Measurements from ENCODE around the gene MFSD11. TPM values are rescaled to one million over a fixed set of nuclear protein-coding genes. Genes with fewer than 3 reads are reported as not detected.
"Not testable (repeated sequence)": the region's sequence is repeated elsewhere in the genome, so short reads cannot be mapped to it uniquely, and the experiment has no call there.

MFSD11 gene
- total RNA-seq, 1 donor from 2014 or later, result 39.7 TPM

GRCh38 chr17:76797241-76797840 lies 59.4 kb downstream of the MFSD11 start:
- peaks cover 6% of the 10 kb centered on the region for H3K4me1 Mint-ChIP-seq
- no peak overlapping the region for H3K4me3 Mint-ChIP-seq
- DNase-seq (ENCODE audit: low spot score in 2 of 2, unreplicated experiment in 2 of 2), result no peak
- no peaks in the 10 kb centered on the region for H3K27me3 Mint-ChIP-seq (ENCODE audit: low read depth)
- no peak for TF ChIP-seq CTCF (IDR thresholded peaks at IDR 0.05; ENCODE audit: unreplicated experiment)
- no peaks in the 10 kb centered on the region for H3K9me3 Mint-ChIP-seq
- no peaks in the 10 kb centered on the region for H3K36me3 Mint-ChIP-seq
- no peak overlapping the region for H3K27ac Mint-ChIP-seq

- H3K9me3 Mint-ChIP-seq, result peaks cover 2% of the 10 kb centered on the region
- H3K4me3 Mint-ChIP-seq, result no peak overlapping the region
- no peak for DNase-seq (ENCODE audit: low spot score in 2 of 2, unreplicated experiment in 2 of 2)
- H3K36me3 Mint-ChIP-seq, result no peaks in the 10 kb centered on the region
- no peaks in the 10 kb centered on the region for H3K27me3 Mint-ChIP-seq (ENCODE audit: low read depth)
- peaks cover 6% of the 10 kb centered on the region for H3K4me1 Mint-ChIP-seq
- H3K27ac Mint-ChIP-seq, result no peak overlapping the region
- no peak for TF ChIP-seq CTCF (IDR thresholded peaks at IDR 0.05; ENCODE audit: unreplicated experiment)
Observed at GRCh38 chr17:76801706-76802105, 63.8 kb downstream of the MFSD11 start.

- no peak for TF ChIP-seq CTCF (IDR thresholded peaks at IDR 0.05; ENCODE audit: unreplicated experiment)
- Mint-ChIP-seq H3K4me1 (no peaks in the 10 kb centered on the region), H3K9me3 (peaks cover 5% of the 10 kb centered on the region), H3K27me3 (ENCODE audit: low read depth) (no peaks in the 10 kb centered on the region), H3K36me3 (no peaks in the 10 kb centered on the region), H3K4me3 (no peak overlapping the region), H3K27ac (no peak overlapping the region)
- no peak for DNase-seq (ENCODE audit: low spot score in 2 of 2, unreplicated experiment in 2 of 2)
Observed at GRCh38 chr17:76805319-76805718, 67.4 kb downstream of the MFSD11 start.

GRCh38 chr17:76806151-76806550 lies 68.2 kb downstream of the MFSD11 start:
- H3K4me3 Mint-ChIP-seq; H3K27me3 Mint-ChIP-seq (ENCODE audit: low read depth); H3K4me1 Mint-ChIP-seq; H3K27ac Mint-ChIP-seq; H3K9me3 Mint-ChIP-seq; H3K36me3 Mint-ChIP-seq; DNase-seq (ENCODE audit: low spot score in 2 of 2, unreplicated experiment in 2 of 2): not testable (repeated sequence)

GRCh38 chr17:76806767-76807166 lies 68.8 kb downstream of the MFSD11 start:
- not testable (repeated sequence) for H3K4me1 Mint-ChIP-seq; DNase-seq (ENCODE audit: low spot score in 2 of 2, unreplicated experiment in 2 of 2); H3K36me3 Mint-ChIP-seq; H3K27ac Mint-ChIP-seq; H3K4me3 Mint-ChIP-seq; H3K27me3 Mint-ChIP-seq (ENCODE audit: low read depth); H3K9me3 Mint-ChIP-seq

- H3K4me1 Mint-ChIP-seq, result peaks cover 7% of the 10 kb centered on the region
Observed at GRCh38 chr17:76808326-76808725, 70.4 kb downstream of the MFSD11 start.

More at GRCh38 chr17:76808326-76808725, 70.4 kb downstream of the MFSD11 start:
- Mint-ChIP-seq H3K9me3 (peaks cover 5% of the 10 kb centered on the region), H3K4me3 (no peak overlapping the region), H3K36me3 (no peaks in the 10 kb centered on the region), H3K27ac (no peak overlapping the region), H3K27me3 (ENCODE audit: low read depth) (no peaks in the 10 kb centered on the region)
- TF ChIP-seq CTCF (IDR thresholded peaks at IDR 0.05; ENCODE audit: unreplicated experiment), result no peak
- DNase-seq (ENCODE audit: low spot score in 2 of 2, unreplicated experiment in 2 of 2), result no peak

All from mesothelial cell of epicardium (in vitro differentiated cells).